CD4-positive, alpha-beta T cell (primary cell): Measurements from ENCODE around the gene MYBPHL. TPM values are rescaled to one million over a fixed set of nuclear protein-coding genes. Genes with fewer than 3 reads are reported as not detected.

Experiments
- ATAC-seq: fragments of 200-7000 bp; cut with Tn5 transposase; one replicate; pipeline ENCODE4 v1.10.0; 2022; ENCODE audit warnings: mild to moderate bottlenecking; ENCODE audit not compliant: poor library complexity
- CTCF ChIA-PET: fragments of 350-600 bp; sonication (Branson Sonifier 250); formaldehyde crosslinking; loops from one replicate; lab custom pipeline; 2021; ENCODE audit warnings: antibody characterized with exemption, inconsistent platforms; lab: Charles Lee
- POLR2A ChIA-PET: fragments of 350-600 bp; sonication (Branson Sonifier 250); formaldehyde crosslinking; loops from one replicate; lab custom pipeline; 2021; ENCODE audit warnings: antibody characterized with exemption, inconsistent platforms; lab: Charles Lee
- DNase-seq, 14 experiments: peaks; one replicate each; pipeline ENCODE4 v3.0.0-alpha.2; 2013 to 2020; ENCODE audit warnings: mixed read lengths in 2 of 14
- H3K27ac ChIP-seq, 2 donors: one replicate each; pipeline versions ENCODE4 v1.5.1 to v1.7.0; 2013; ENCODE audit warnings: low read length in 2 of 2, low read depth in 1 of 2, mild to moderate bottlenecking in 1 of 2
- H3K27me3 ChIP-seq, 2 experiments: 1 replicate in 1 of 2; 2 replicates in 1 of 2; pipeline versions ENCODE4 v1.6.1 to v1.7.0; 2013; ENCODE audit warnings: low read length in 2 of 2, control low read depth in 1 of 2, mild to moderate bottlenecking in 1 of 2, moderate library complexity in 1 of 2; ENCODE audit not compliant: insufficient read depth in 2 of 2, control insufficient read depth in 1 of 2
- H3K36me3 ChIP-seq: one replicate; pipeline ENCODE4 v1.6.1; 2013; ENCODE audit warnings: low read length, control low read depth; ENCODE audit not compliant: insufficient read depth
- H3K4me1 ChIP-seq: one replicate; pipeline ENCODE4 v1.6.1; 2013; ENCODE audit warnings: low read length, control low read depth; ENCODE audit not compliant: insufficient read depth
- H3K4me3 ChIP-seq: one replicate; pipeline ENCODE4 v1.5.1; 2013; ENCODE audit warnings: mild to moderate bottlenecking, low read length, moderate library complexity
- H3K9me3 ChIP-seq, 2 experiments: 1 replicate in 1 of 2; 2 replicates in 1 of 2; pipeline versions ENCODE4 v1.6.1 to v1.7.0; 2013; ENCODE audit warnings: low read length in 2 of 2, mild to moderate bottlenecking in 2 of 2, control low read depth in 1 of 2, moderate library complexity in 1 of 2; ENCODE audit not compliant: control insufficient read depth in 1 of 2, insufficient read depth in 1 of 2
- H3K27ac Mint-ChIP-seq: one replicate; pipeline ENCODE4 v1.8.0; 2020; ENCODE audit warnings: mixed read lengths
- H3K27me3 Mint-ChIP-seq: one replicate; pipeline ENCODE4 v1.8.0; 2021; ENCODE audit warnings: mixed read lengths
- H3K36me3 Mint-ChIP-seq: one replicate; pipeline ENCODE4 v1.8.0; 2021; ENCODE audit warnings: low read depth, mixed read lengths
- H3K4me1 Mint-ChIP-seq: one replicate; pipeline ENCODE4 v1.8.0; 2021; ENCODE audit warnings: low read depth, mixed read lengths
- H3K4me3 Mint-ChIP-seq: one replicate; pipeline ENCODE4 v1.8.0; 2020; ENCODE audit warnings: mild to moderate bottlenecking, mixed read lengths
- H3K9me3 Mint-ChIP-seq: one replicate; pipeline ENCODE4 v1.8.0; 2020; ENCODE audit warnings: mixed read lengths
- CTCF ChIP-seq: fragments of 200-600 bp; IDR thresholded peaks from one replicate; pipeline ENCODE4 v1.8.0; 2022; ENCODE audit warnings: antibody characterized with exemption, mild to moderate bottlenecking
- intact Hi-C, 2 experiments: fragments of 100-400 bp; cut with DNase I in 1 of 2; cut with micrococcal nuclease in 1 of 2; formaldehyde crosslinking; loops; one replicate each; pipeline versions ENCODE4 v1.15.1 to v1.9.0; 2023 to 2025; cut with DNase I, micrococcal nuclease
- total RNA-seq, 174 experiments: library from RNA in 2 of 174; stranded (reverse) in 2 of 174; gene quantifications; one replicate each; pipeline ENCODE4 v1.2.3 and lab custom pipeline; 2021 to 2026

MYBPHL gene
- total RNA-seq, 2 experiments from 2014 or later = not detected

- Mint-ChIP-seq H3K4me1 (peaks cover 21% of the 10 kb centered on the region), H3K36me3 (no peaks in the 10 kb centered on the region), H3K9me3 (no peaks in the 10 kb centered on the region), H3K4me3 (no peak overlapping the region), H3K27ac (no peak overlapping the region), H3K27me3 (peaks cover 4% of the 10 kb centered on the region)
- H3K27me3 ChIP-seq = peaks cover 0 to 9% of the 10 kb centered on the region in 2 experiments
- H3K9me3 ChIP-seq = no peaks in the 10 kb centered on the region
- H3K4me3 ChIP-seq = no peak overlapping the region
- peaks cover 17% of the 10 kb centered on the region for H3K4me1 ChIP-seq
- no peak overlapping the region for H3K27ac ChIP-seq
- ATAC-seq (no peak), DNase-seq (no peak)
- POLR2A ChIA-PET = no interaction called here
- no peaks in the 10 kb centered on the region for H3K36me3 ChIP-seq
- intact Hi-C loops = no loop called here
- CTCF ChIA-PET = interaction anchor here (0.5 to 1.9 kb wide), 2 partner anchors 13 to 23 kb away, joined by 3 to 5 read pairs; no protein-coding TSS in a partner anchor
- TF ChIP-seq CTCF = no peak
These were observed 52.8 kb downstream of the MYBPHL start for GRCh38 chr1:109253803-109254620.

GRCh38 chr1:109252893-109253802 is 53.7 kb downstream of the MYBPHL start:
- Histone ChIP-seq H3K4me1 (peaks cover 23% of the 10 kb centered on the region), H3K9me3 (no peaks in the 10 kb centered on the region), H3K4me3 (no peak overlapping the region), H3K27ac (no peak overlapping the region), H3K27me3 (peaks cover 0 to 13% of the 10 kb centered on the region in 2 experiments), H3K36me3 (no peaks in the 10 kb centered on the region)
- Mint-ChIP-seq H3K27me3 (peaks cover 4% of the 10 kb centered on the region), H3K27ac (no peak overlapping the region), H3K4me1 (peaks cover 23% of the 10 kb centered on the region), H3K9me3 (no peaks in the 10 kb centered on the region), H3K36me3 (no peaks in the 10 kb centered on the region), H3K4me3 (no peak overlapping the region)
- no peak for TF ChIP-seq CTCF
- ChIA-PET CTCF (no interaction called here), POLR2A (no interaction called here)
- ATAC-seq (no peak), DNase-seq (peak in 1 of 14 experiments; percentile 16)
- intact Hi-C loops = no loop called here

GRCh38 chr1:109252167-109252892 is 54.5 kb downstream of the MYBPHL start:
- H3K27me3 Mint-ChIP-seq = peaks cover 4% of the 10 kb centered on the region
- ChIA-PET POLR2A (no interaction called here), CTCF (no interaction called here)
- TF ChIP-seq CTCF = no peak
- Histone ChIP-seq H3K4me1 (peaks cover 23% of the 10 kb centered on the region), H3K9me3 (no peaks in the 10 kb centered on the region), H3K4me3 (no peak overlapping the region), H3K36me3 (no peaks in the 10 kb centered on the region), H3K27ac (no peak overlapping the region), H3K27me3 (peaks cover 0 to 13% of the 10 kb centered on the region in 2 experiments)
- H3K9me3 Mint-ChIP-seq = no peaks in the 10 kb centered on the region
- intact Hi-C loops = no loop called here
- H3K4me1 Mint-ChIP-seq = peaks cover 23% of the 10 kb centered on the region
- no peak overlapping the region for H3K27ac Mint-ChIP-seq
- H3K36me3 Mint-ChIP-seq = no peaks in the 10 kb centered on the region
- DNase-seq (no peak), ATAC-seq (no peak)
- H3K4me3 Mint-ChIP-seq = no peak overlapping the region
